ENCODE data around the gene NDC80.

- TF ChIP-seq CTCF (IDR thresholded peaks at IDR 0.05) = no peak
- TF ChIP-seq POLR2A (IDR thresholded peaks at IDR 0.05) = no peak
- TF ChIP-seq EP300 (IDR thresholded peaks at IDR 0.05) = no peak
These were observed 26.3 kb downstream of the NDC80 start for GRCh38 chr18:2597639-2598038.
